ENCODE results near the gene ZNF619.

- TF ChIP-seq CTCF (IDR thresholded peaks at IDR 0.05), result no peak
- TF ChIP-seq POLR2A (IDR thresholded peaks at IDR 0.05), result no peak
Measured at GRCh38 chr3:40504636-40505430, 27.9 kb downstream of the ZNF619 start.
